ENCODE measurements around the gene KLK4. TPM values are rescaled to one million over a fixed set of nuclear protein-coding genes. Genes with fewer than 3 reads are reported as not detected.

KLK4 gene
- total RNA-seq, 1 experiment from 2014 or later = 0.70 TPM

GRCh38 chr19:50924586-50924985 is 13.4 kb upstream of the KLK4 start (continued):
- TF ChIP-seq ZBTB43 (CRISPR knock-in tag; IDR thresholded peaks at IDR 0.05) = no peak

GRCh38 chr19:50922317-50922853 is 11.2 kb upstream of the KLK4 start:
- CTCF ChIA-PET = interaction anchor here (0.6 to 6.9 kb wide), 60 partner anchors 11 to 385 kb away, joined by 3 to 84 read pairs (median 5); partner anchors contain the start of genes ACP4, KLK13, KLK3 and KLK4

GRCh38 chr19:50921426-50922316 is 10.5 kb upstream of the KLK4 start:
- H3K4me1 Mint-ChIP-seq = peaks cover 13% of the 10 kb centered on the region
- peak overlapping the region; percentile 34; the same call in 1 of the 2 replicates for H3K27ac Mint-ChIP-seq
- POLR2A ChIA-PET = interaction anchor here (1.0 kb wide), 2 partner anchors 99 to 127 kb away, joined by 3 to 5 read pairs; no protein-coding TSS in a partner anchor
- peak; percentile 80 for TF ChIP-seq ZNF423 (CRISPR knock-in tag; IDR thresholded peaks at IDR 0.05)
- TF ChIP-seq ZNF671 (CRISPR knock-in tag; IDR thresholded peaks at IDR 0.05) = no peak
- no peak for TF ChIP-seq ZSCAN18 (CRISPR knock-in tag; IDR thresholded peaks at IDR 0.05)
- TF ChIP-seq GTF2I (CRISPR knock-in tag; conservative IDR thresholded peaks at IDR 0.05) = no peak
- TF ChIP-seq SMAD4 (CRISPR knock-in tag; IDR thresholded peaks at IDR 0.05) = no peak
- TF ChIP-seq ZNF512 (CRISPR knock-in tag; IDR thresholded peaks at IDR 0.05; ENCODE audit: borderline replicate concordance) = no peak
- no peaks in the 10 kb centered on the region for H3K36me3 Mint-ChIP-seq
- DNase-seq (ENCODE audit: low spot score) = no peak
- CTCF ChIA-PET = interaction anchor here (0.6 to 6.9 kb wide), 58 partner anchors 10 to 384 kb away, joined by 3 to 84 read pairs (median 5); partner anchors contain the start of genes ACP4, KLK13, KLK3 and KLK4
- H3K27me3 Mint-ChIP-seq (ENCODE audit: low read depth) = peaks cover 14% of the 10 kb centered on the region
- peak; percentile 11 for ATAC-seq
- no peaks in the 10 kb centered on the region for H3K9me3 Mint-ChIP-seq
- peak overlapping the region; percentile 18 for H3K4me3 Mint-ChIP-seq

More at GRCh38 chr19:50922317-50922853, 11.2 kb upstream of the KLK4 start:
- TF ChIP-seq MAX (CRISPR knock-in tag; IDR thresholded peaks at IDR 0.05) (0 out of 2 replicates have a peak, but pooled peaks have one; percentile 20), STAT6 (CRISPR knock-in tag; conservative IDR thresholded peaks at IDR 0.05; ENCODE audit: low read depth) (no peak), CTCF (IDR thresholded peaks at IDR 0.05) (peak; percentile 90)
- Mint-ChIP-seq H3K4me1 (peaks cover 13% of the 10 kb centered on the region), H3K9me3 (no peaks in the 10 kb centered on the region), H3K27ac (no peak overlapping the region), H3K27me3 (ENCODE audit: low read depth) (peaks cover 7% of the 10 kb centered on the region), H3K4me3 (peak overlapping the region; percentile 18; the same call in 1 of the 2 replicates), H3K36me3 (no peaks in the 10 kb centered on the region)
- ATAC-seq (peak; percentile 100), DNase-seq (ENCODE audit: low spot score) (peak; percentile 87)
- POLR2A ChIA-PET = interaction anchor here (0.7 to 1.0 kb wide), 3 partner anchors 99 to 623 kb away, joined by 3 to 5 read pairs (median 3); no protein-coding TSS in a partner anchor

All from WTC11 (cell line).